ENCODE measurements around the gene ERGIC1. TPM values are rescaled to one million over a fixed set of nuclear protein-coding genes. Genes with fewer than 3 reads are reported as not detected.

ERGIC1 gene
- total and polyA plus RNA-seq, 8 donors: 116 to 229 (median 125) TPM

DNA sequence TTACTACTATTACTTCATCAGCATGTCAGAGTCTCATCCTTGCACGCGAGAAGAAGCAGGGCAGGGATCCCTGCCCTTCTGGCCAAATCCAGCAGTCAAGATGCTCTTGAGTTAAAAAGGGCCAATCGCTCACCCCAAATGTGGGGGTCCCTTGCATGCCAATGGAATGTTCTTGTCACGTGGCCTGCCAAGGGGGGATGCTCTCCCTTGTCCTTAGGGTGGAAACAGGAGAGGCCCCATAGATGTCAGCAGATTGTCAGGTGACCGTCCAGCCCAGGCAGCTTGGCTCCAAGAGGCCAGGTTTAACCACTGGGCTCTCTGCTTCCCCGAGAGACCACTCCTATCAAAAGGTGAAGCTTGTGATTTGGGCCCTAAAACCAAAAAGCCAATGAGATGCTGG is 37.7 kb upstream of the ERGIC1 start:
- Histone ChIP-seq H3K36me3 (no peaks in the 10 kb centered on the region), H3K27me3 (no peaks in the 10 kb centered on the region), H3K4me1 (peaks cover 46 to 97% of the 10 kb centered on the region in 2 donors), H3K9me3 (no peaks in the 10 kb centered on the region), H3K4me3 (no peak overlapping the region), H3K27ac (peak overlapping the region; percentile 70 to 96)
- intact Hi-C loops (cut with DNase I): no loop called here
- ATAC-seq (no peak), DNase-seq (no peak)
- TF ChIP-seq, protein P1, sequence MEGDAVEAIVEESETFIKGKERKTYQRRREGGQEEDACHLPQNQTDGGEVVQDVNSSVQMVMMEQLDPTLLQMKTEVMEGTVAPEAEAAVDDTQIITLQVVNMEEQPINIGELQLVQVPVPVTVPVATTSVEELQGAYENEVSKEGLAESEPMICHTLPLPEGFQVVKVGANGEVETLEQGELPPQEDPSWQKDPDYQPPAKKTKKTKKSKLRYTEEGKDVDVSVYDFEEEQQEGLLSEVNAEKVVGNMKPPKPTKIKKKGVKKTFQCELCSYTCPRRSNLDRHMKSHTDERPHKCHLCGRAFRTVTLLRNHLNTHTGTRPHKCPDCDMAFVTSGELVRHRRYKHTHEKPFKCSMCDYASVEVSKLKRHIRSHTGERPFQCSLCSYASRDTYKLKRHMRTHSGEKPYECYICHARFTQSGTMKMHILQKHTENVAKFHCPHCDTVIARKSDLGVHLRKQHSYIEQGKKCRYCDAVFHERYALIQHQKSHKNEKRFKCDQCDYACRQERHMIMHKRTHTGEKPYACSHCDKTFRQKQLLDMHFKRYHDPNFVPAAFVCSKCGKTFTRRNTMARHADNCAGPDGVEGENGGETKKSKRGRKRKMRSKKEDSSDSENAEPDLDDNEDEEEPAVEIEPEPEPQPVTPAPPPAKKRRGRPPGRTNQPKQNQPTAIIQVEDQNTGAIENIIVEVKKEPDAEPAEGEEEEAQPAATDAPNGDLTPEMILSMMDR (IDR thresholded peaks at IDR 0.05): no peak

DNA sequence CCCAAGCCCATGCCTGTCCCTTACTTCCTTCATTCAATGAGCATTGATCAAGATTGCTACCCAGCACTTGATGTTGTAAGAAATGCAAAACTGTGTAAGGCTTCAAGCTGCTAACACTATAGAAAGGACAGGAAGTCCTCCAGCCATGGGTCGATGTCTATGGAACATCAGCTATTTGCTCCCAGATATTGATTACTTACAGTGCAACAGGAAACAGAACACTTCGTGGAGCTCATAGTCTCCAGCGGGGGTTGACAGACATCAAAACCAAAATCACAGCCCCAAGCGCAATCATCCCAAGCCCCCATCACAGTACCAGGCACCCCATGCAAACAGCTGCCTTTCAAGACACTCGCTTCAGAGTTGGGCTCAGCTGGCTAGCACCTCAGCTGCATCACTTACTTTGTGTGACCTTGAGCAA is 36.3 kb upstream of the ERGIC1 start:
- Histone ChIP-seq H3K9me3 (no peaks in the 10 kb centered on the region), H3K4me1 (peaks cover 47 to 99% of the 10 kb centered on the region in 2 donors), H3K36me3 (no peaks in the 10 kb centered on the region), H3K27ac (peak overlapping the region; percentile 85 to 96), H3K27me3 (no peaks in the 10 kb centered on the region), H3K4me3 (no peak overlapping the region)
- intact Hi-C loops (cut with DNase I): no loop called here
- TF ChIP-seq, protein P1 (IDR thresholded peaks at IDR 0.05): no peak
- DNase-seq (no peak), ATAC-seq (no peak)

DNA sequence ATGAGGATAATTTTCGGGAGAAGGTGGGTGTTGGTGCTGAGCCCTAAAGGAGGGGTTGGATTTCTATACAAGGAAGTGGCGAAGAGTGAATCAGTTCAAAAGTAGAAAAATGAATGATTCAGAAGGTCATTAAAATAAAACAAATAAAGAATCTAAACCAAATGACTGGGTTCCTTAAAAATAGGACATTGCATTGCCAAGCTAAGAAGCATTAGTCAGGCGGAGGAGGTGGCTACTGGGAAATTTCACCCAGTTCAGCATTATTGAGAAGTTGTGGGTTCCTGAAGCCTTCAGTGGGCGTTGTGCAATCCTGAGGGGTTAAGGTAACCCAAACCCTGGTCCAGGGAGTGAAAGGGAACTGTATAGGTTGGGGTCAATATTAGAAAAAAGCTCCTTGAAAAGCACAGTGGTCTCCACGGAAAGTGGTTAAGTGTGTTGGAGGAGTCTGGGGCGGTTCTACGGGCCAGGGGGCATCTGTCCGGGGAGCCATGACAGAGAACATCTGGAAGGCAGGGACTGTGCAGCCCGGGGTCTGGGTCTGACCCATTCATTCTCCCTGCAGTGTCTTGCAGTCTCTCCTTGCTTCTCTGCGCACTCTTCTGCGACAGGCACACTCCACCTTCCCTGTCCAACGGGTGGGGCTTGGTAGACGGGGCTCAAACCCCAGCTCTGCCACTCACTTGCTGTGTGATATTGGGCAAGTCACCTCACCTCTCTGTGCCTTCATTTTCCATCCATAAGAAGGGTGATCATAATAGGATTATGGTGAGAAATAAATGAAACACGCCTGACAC is 35.4 kb upstream of the ERGIC1 start:
- peaks cover 47 to 95% of the 10 kb centered on the region in 2 donors for H3K4me1 ChIP-seq
- no peaks in the 10 kb centered on the region for H3K9me3 ChIP-seq

DNA sequence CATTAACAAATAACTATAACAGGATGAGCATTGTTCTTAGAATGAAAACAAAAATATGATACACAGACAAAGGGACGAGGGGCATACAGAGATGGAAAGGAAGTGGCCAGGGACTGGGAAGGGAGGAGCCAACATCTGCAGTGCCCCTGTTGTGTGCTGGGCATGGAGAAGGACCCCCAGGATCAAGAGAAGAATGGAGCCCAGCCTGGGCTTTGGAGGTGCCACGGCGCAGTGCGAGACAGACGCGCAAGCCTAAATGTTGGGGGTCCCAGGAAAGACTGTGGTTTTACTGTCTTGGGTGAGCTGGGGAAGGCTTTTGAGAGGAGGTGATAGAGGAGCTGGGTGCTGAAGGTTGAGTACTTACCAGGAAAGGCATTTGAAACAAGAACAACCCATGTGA is 34.6 kb upstream of the ERGIC1 start:
- intact Hi-C loops (cut with DNase I): no loop called here
- H3K27me3 ChIP-seq: no peaks in the 10 kb centered on the region
- H3K9me3 ChIP-seq: no peaks in the 10 kb centered on the region
- TF ChIP-seq, protein P1 (IDR thresholded peaks at IDR 0.05): no peak
- no peaks in the 10 kb centered on the region for H3K36me3 ChIP-seq
- ATAC-seq (no peak), DNase-seq (no peak)
- peaks cover 44 to 87% of the 10 kb centered on the region in 2 donors for H3K4me1 ChIP-seq
- peak overlapping the region; percentile 85 to 96 for H3K27ac ChIP-seq
- no peak overlapping the region for H3K4me3 ChIP-seq

More for the DNA sequence above, 35.4 kb upstream of the ERGIC1 start:
- TF ChIP-seq, protein P1 (IDR thresholded peaks at IDR 0.05): no peak
- ATAC-seq (peak; percentile 25), DNase-seq (peak in 1 of 4 donors; percentile 78)
- Histone ChIP-seq H3K27ac (peak overlapping the region; percentile 85 to 96), H3K4me3 (no peak overlapping the region), H3K36me3 (no peaks in the 10 kb centered on the region), H3K27me3 (no peaks in the 10 kb centered on the region)
- intact Hi-C loops (cut with DNase I): no loop called here

DNA sequence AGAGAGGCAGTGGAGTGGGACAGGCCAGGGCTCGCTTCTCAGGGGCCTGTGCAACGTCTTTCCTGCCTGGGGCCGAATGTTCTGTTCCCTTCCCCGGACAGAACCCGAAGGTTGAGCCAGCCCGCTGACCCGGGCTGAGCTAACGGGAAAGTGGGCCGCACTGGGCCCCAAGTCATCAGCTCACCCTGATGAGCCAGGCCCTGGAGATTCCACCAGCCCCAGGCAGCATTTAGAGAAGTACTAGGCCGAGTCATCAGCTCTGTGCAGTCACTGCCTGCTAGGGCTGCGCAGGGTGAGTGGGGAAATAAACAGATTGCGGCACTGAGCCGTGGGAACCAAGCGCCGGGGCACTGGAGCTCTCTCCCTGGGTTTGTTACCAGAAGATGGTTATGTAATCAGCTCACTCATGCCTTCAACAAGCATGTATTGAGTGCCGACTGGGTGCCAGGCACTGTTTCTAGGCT is 33.9 kb upstream of the ERGIC1 start:
- Histone ChIP-seq H3K27ac (peak overlapping the region; percentile 85 to 96), H3K4me1 (peaks cover 42 to 80% of the 10 kb centered on the region in 2 donors), H3K9me3 (no peaks in the 10 kb centered on the region), H3K27me3 (no peaks in the 10 kb centered on the region), H3K36me3 (no peaks in the 10 kb centered on the region), H3K4me3 (no peak overlapping the region)
- intact Hi-C loops (cut with DNase I): no loop called here
- DNase-seq (peak in 2 of 4 donors; percentile 92 to 96), ATAC-seq (peak; percentile 88)
- TF ChIP-seq, protein P1 (IDR thresholded peaks at IDR 0.05): no peak

Data from left lung (tissue), 10 donors.